Activated CD4-positive, alpha-beta T cell treated with anti-CD3 and anti-CD28 coated beads for 48 hours (primary cell): Measurements from ENCODE around the gene BANP.
"Not testable (repeated sequence)": the region's sequence is repeated elsewhere in the genome, so short reads cannot be mapped to it uniquely, and the experiment has no call there.

Experiments used
- DNase-seq: peaks from one replicate; pipeline ENCODE4 v3.0.0-alpha.2; 2020

BANP gene

DNA sequence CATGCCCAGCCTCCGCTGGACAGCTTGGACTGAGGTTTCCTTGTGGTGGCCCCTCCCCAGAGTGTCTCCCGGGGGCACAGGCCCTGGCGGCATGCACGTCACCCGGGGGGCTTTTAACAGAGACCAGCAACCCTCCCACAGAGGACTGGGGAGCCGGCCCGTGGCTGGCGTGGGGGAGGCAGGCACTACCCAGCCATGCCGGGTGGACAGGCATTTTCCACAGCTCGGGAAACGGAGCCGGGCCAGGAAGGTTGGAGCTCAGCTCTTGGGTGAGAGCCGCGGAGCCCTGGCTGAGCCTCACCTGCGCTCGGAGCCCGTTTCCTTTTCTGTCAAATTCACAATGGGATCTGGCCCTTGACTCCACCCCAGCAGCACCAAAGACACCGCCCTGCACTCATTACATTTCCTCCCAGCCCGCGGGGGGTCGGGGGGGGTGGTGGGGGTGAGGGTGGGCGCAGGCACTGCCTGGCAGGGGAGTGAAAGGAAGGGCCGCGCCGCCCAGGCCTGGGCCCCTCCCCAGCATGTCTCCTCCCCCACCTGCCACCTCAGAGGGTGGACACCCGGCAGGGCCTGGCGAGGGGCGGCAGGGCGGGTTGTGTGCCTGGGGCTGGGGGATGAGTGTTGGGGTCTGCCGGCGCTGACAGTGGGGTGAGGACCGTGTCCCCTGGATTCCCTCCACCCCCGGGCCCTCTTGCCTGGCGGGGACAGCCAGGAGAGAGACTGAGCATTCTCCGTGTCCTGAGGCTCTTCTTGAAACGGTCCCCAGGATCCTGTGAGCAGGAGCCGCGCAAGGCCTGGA lies 139.3 kb downstream of the BANP start:
- not testable (repeated sequence) for DNase-seq

DNA sequence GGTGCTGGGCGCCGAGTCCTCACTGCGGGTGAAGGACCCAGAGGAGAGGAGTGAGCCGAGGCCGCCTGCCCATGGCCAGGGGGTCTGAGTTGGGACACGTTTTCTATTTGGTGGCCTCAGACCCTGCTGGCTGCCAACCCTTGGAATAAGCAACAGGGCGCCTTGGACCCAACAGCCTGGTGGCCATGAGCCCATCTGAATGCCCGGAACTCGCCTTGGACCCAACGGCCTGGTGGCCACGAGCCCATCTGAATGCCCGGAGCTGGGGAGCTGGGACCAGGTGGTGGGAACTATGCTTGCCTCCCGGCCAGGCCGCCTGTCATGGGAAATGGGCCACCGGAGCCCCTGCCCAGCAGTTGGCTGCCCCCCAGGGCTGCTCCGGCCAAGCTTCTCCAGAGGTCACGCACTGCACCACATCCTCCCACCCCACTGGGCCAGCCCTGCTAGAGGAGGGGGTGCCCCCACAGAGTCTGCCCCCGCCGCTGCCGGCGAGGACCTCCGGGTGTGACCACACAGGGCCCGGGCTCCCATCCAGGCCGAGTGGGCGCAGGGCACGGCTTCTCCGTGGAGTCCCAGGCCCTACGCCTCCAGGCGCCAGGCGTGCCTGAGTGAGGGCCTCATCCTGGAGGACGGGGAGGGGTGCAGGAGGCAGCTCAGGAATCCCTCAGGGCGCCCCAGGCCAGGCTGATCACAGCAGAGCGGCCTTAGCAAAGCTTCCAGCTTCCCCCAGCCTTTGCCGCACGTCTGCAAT lies 140.2 kb downstream of the BANP start:
- DNase-seq: not testable (repeated sequence)

DNA sequence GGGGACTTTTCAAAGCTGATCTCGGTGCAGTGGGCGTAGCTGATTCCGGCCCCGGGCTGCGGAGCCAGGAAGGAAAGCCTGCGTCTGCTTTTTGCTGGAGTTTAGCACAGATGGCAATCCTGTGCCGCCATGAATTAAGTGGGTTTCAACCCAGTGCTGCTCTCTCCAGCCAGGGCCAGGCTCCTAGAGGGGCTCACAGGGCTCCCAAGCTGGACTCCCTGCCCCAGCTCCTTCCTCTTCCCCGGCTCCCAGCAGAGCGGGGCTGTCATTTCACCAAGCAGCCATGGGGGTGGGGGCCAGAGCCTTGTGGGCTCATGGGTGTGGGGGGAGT lies 140.7 kb downstream of the BANP start:
- not testable (repeated sequence) for DNase-seq

- DNase-seq: not testable (repeated sequence)
These were observed 141.7 kb downstream of the BANP start for GRCh38 chr16:88092791-88093555.

DNA sequence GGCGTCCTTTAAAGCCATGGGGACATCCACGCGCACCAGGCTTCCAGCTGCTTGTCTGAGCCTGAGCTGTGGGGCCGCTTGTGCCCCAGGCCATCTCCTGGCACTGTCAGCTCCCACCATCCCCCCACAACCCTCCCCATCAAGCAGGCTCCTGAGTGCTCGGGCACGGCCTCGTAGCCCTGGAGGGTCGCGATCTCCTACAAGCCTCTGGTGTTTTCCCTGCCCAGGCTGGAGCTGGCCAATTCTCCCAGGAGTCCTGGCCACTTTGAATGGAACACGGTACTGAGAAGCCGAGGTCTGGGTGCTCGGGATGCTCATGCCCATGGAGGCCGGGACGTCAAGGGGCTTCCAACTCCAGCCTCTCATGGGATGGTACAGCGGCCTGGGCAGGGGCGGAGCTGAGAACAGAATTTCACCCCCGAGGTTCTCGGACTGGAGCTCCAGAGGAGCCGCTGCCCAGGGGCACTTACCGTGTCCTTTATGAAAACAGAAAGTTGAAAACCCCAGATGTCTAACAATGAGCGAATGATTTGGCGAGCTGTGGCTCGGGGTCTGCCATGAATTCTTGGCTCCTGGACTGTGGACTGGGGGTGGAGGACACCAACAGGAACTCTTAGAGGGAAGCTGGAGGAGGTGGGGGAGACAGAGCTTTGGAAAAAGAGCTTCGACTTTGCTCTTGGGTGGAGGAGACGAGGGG lies 142.5 kb downstream of the BANP start:
- not testable (repeated sequence) for DNase-seq

- not testable (repeated sequence) for DNase-seq
These were observed 143.0 kb downstream of the BANP start for GRCh38 chr16:88094253-88094575.

GRCh38 chr16:88094900-88095299 lies 143.7 kb downstream of the BANP start:
- DNase-seq: not testable (repeated sequence)

DNA sequence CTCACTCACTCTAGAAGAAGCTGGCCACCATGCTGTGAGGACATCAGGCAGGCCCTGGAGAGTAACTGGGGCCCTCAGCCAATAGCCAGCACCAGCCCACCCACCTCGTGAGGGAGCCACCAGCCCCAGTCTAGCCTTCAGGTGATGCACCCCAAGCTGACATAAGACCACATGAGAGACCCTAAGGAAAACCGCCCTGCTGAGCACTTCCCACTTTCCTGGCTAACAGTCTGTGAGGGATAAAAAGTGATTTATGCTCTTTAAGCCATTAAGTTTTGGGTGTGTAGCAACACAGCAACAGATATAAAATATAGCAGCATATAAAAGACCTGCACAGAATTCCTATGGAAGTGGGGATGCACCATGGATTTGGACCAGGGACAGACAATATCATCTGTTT lies 145.4 kb downstream of the BANP start:
- not testable (repeated sequence) for DNase-seq

DNA sequence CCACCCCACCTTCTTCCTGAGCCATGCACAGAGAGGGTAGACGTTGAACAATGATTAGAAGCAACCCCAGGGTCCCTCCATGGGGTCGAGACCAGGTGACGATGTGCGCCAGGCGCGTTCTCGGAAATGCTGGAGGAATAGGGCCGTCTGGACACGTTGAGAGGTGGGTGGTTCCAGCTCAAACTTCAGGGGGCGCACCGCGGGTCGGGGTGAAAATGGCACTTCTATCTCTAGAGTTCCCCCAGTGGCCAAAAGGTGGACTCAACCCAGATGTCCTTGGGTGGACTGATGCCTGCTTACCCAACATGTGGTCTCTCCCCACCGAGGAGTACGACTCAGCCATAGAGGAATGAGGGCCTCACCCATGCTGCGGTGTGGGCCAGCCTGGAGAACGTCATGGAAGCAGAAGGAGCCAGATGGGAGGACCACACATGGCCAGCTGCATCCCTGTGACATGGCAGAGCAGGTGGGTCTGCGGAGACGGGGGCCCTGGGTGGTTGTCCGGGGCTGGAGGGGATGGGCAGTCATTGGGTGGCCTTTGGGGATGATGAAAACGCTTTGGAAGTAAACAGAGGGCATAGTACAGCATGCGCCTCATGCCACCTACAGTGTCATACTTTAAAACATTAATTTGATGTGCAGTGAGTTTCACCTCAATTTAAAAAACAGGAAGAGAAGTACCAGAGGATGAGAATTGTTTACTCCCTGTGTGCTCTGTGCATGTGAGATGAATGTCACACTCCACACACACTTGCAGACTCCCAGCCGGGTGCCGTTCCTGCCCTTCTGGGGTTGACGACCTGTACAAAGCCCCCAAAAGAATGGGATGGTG lies 147.7 kb downstream of the BANP start:
- not testable (repeated sequence) for DNase-seq

- DNase-seq: no peak
These were observed 148.3 kb downstream of the BANP start for GRCh38 chr16:88099563-88099890.

DNA sequence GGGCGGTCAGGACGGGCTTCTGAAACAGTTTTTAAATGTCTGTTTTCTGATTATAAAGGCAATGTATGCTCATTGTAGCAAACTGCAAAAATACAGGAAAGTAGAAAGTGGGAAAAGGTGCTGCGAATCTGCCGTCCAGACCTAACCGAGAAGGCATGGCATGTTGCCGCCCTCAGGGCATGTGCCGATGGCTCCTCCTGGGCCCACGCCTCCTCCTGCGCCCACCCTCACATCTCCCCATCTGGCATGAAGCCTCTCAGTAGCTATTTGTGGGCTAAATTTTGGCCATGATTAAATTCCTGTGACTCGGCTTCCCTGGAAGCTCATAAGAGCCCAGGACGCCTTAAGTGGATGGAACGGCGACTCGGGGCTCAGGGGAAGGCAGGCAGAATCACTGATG lies 148.7 kb downstream of the BANP start:
- not testable (repeated sequence) for DNase-seq

- not testable (repeated sequence) for DNase-seq
These were observed 149.8 kb downstream of the BANP start for GRCh38 chr16:88100801-88101622.

GRCh38 chr16:88101623-88102105 lies 150.4 kb downstream of the BANP start:
- DNase-seq: not testable (repeated sequence)

- DNase-seq: no peak
These were observed 151.4 kb downstream of the BANP start for GRCh38 chr16:88102597-88102996.

DNA sequence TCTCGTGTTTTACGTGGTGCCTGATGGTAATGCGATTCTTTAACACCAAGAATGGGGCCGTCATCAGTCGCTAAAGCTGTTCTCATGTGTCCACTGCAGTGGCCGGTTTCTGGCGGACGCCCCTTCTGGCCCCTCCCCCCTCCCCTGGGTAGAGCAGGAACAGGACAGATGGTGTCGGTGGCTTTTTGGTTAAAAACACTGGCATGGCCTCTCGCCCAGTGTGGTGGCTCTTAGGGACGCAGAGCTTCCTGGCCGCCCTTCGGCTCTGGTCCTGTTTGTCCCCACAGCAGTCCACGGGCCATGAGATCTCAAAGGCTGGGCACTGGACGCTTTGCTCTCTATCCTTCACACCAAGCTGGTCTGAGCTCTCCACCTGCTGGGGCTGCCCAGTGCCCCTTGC lies 151.8 kb downstream of the BANP start:
- DNase-seq: no peak

DNA sequence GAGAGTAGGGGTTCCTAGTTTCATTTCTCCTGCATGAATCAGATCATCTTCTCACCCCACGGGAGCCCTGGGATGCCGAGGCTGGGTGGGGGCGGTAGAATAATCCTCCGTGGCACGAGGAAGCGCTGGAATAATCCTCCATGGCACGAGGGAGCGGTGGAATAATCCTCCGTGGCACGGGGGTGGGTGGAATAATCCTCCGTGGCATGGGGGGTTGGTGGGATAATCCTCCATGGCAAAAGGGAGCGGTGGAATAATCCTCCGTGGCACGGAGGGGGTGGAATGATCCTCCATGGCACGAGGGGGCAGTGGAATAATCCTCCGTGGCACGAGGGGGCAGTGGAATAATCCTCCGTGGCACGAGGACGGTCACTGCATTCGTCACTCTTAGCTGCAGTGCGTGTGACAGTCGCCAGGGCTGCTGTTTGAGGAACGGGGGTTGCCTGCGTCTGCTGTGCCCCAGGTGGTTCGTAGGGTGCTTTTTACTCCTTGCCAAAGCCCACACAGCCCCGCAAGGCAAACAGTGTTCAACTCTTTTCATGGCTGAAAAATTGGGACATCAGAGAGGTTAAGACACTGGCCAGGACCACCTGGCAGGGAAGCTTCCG lies 152.5 kb downstream of the BANP start:
- no peak for DNase-seq

GRCh38 chr16:88104363-88104762 lies 153.1 kb downstream of the BANP start:
- not testable (repeated sequence) for DNase-seq

GRCh38 chr16:88105574-88106140 lies 154.4 kb downstream of the BANP start:
- not testable (repeated sequence) for DNase-seq

- not testable (repeated sequence) for DNase-seq
These were observed 155.3 kb downstream of the BANP start for GRCh38 chr16:88106566-88106965.

DNA sequence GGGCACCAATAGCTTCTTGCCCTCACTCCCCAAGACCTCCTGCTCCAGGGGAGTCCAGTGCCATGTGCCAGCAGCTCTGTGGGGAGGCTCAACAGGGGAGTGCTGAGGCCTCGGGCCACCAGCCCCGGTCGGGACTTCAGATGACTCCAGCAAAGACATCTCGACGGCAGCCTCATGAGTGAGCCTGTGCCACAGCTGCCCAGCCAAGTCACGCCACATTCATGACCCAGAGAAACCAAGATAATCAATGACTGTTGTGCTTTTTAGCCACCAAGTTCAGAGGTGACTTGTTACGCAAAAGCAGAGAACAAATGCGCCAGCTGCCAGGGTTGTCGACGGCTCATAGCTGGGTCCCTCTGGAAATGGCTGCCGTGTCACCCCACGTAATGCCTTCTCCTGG lies 157.5 kb downstream of the BANP start:
- DNase-seq: no peak
